Measurements from ENCODE around the gene SMURF1. TPM values are rescaled to one million over a fixed set of nuclear protein-coding genes. Genes with fewer than 3 reads are reported as not detected.

The SMURF1 gene
- total and polyA plus RNA-seq, 2 of the 8 experiments (the other 6 are each of a cell fraction or from before 2014, with no cell fraction given) = 9.6 to 24.5 TPM

GRCh38 chr7:99042957-99043356 lies 101.0 kb downstream of the SMURF1 start:
- Histone ChIP-seq H3K4me2 (ENCODE audit: insufficient read depth in 1 of 2, low read depth in 2 of 2, low read length in 2 of 2) (no peak overlapping the region), H3K18ac (ENCODE audit: extremely low read depth, low read length) (no peak overlapping the region), H4K91ac (replicated peaks; ENCODE audit: insufficient read length, low read length) (no peak overlapping the region), H3K23ac (ENCODE audit: insufficient read length) (no peak overlapping the region), H3K14ac (ENCODE audit: insufficient read length) (no peak overlapping the region), H4K20me1 (replicated peaks in 1 of 2; ENCODE audit: control insufficient read depth in 1 of 2, insufficient read depth in 2 of 2, low read length in 2 of 2) (peaks cover 2 to 5% of the 10 kb centered on the region in 2 experiments), H2AFZ (ENCODE audit: low read length) (no peak overlapping the region), H3K27me3 (replicated peaks in 1 of 4; ENCODE audit: control insufficient read depth in 3 of 4, extremely low read depth in 1 of 4, insufficient read depth in 3 of 4, low read length in 3 of 4) (no peaks in the 10 kb centered on the region), H3K4ac (replicated peaks; ENCODE audit: insufficient read length, low read depth, low read length) (no peak overlapping the region), H2BK12ac (ENCODE audit: low read depth, low read length) (no peak overlapping the region), H3K4me1 (replicated peaks in 1 of 4; ENCODE audit: control insufficient read depth in 3 of 4, insufficient read depth in 4 of 4, low read length in 3 of 4) (no peaks in the 10 kb centered on the region), H3K23me2 (ENCODE audit: low read depth, low read length) (no peaks in the 10 kb centered on the region), H2AK5ac (ENCODE audit: low read depth, low read length) (no peak overlapping the region), H3K79me1 (ENCODE audit: low read depth, low read length) (no peaks in the 10 kb centered on the region), H3K4me3 (ENCODE audit: extremely low read depth in 1 of 4, insufficient read depth in 2 of 4, low read depth in 3 of 4, low read length in 4 of 4) (no peak overlapping the region), H2BK5ac (ENCODE audit: low read depth, low read length) (no peak overlapping the region), H3K9ac (replicated peaks in 1 of 4; ENCODE audit: extremely low read depth in 1 of 4, low read depth in 3 of 4, low read length in 3 of 4) (no peak overlapping the region), H4K5ac (ENCODE audit: insufficient read length, low read depth, low read length) (no peak overlapping the region), H2BK20ac (ENCODE audit: low read length) (no peak overlapping the region), H3K9me3 (ENCODE audit: insufficient read depth in 2 of 2, low read depth in 1 of 2, low read length in 1 of 2) (no peaks in the 10 kb centered on the region), H3K79me2 (ENCODE audit: control insufficient read depth in 1 of 2, insufficient read depth in 2 of 2, low read length in 2 of 2) (no peaks in the 10 kb centered on the region), H4K8ac (ENCODE audit: extremely low read depth, insufficient read depth, low read length) (no peak overlapping the region), H2BK120ac (replicated peaks; ENCODE audit: low read depth, low read length) (no peak overlapping the region), H3K36me3 (ENCODE audit: control insufficient read depth in 2 of 4, insufficient read depth in 4 of 4, low read length in 3 of 4) (peaks cover 17 to 49% (median 36%) of the 10 kb centered on the region in 4 experiments), H3K27ac (ENCODE audit: low read depth, low read length) (no peak overlapping the region), H3K56ac (replicated peaks; ENCODE audit: insufficient read length, low read depth, low read length) (no peak overlapping the region), H2BK15ac (ENCODE audit: low read length) (no peak overlapping the region)
- TF ChIP-seq BRCA1 (IDR thresholded peaks at IDR 0.05; ENCODE audit: low read depth, low read length) = no peak
- TF ChIP-seq SIRT6 (IDR thresholded peaks at IDR 0.05; ENCODE audit: low read length) = no peak
- no peak for TF ChIP-seq ATF3 (IDR thresholded peaks at IDR 0.05; ENCODE audit: insufficient read depth, low read depth, low read length)
- no peak for TF ChIP-seq POLR2AphosphoS5 (IDR thresholded peaks at IDR 0.05; ENCODE audit: low read depth, low read length)
- TF ChIP-seq SIX5 (IDR thresholded peaks at IDR 0.05; ENCODE audit: low read depth, low read length) = no peak
- no peak for TF ChIP-seq CREB1 (IDR thresholded peaks at IDR 0.05)
- TF ChIP-seq FOSL1 (IDR thresholded peaks at IDR 0.05; ENCODE audit: insufficient read depth, low read depth, low read length) = no peak
- no peak for TF ChIP-seq ASH2L (IDR thresholded peaks at IDR 0.05; ENCODE audit: low read length)
- TF ChIP-seq POLR2A (IDR thresholded peaks at IDR 0.05; ENCODE audit: control extremely low read depth in 1 of 2, low read depth in 2 of 2, low read length in 2 of 2) = no peak
- no peak for TF ChIP-seq BCL11A (IDR thresholded peaks at IDR 0.05; ENCODE audit: low read depth in 2 of 2, low read length in 2 of 2)
- TF ChIP-seq KDM4A (IDR thresholded peaks at IDR 0.05; ENCODE audit: low read depth, low read length, severe bottlenecking) = no peak
- TF ChIP-seq CBX8 (IDR thresholded peaks at IDR 0.05; ENCODE audit: borderline replicate concordance, low read depth, low read length) = no peak
- TF ChIP-seq SP1 (IDR thresholded peaks at IDR 0.05; ENCODE audit: low read depth, low read length) = no peak
- POLR2A ChIA-PET (ENCODE audit: partially characterized antibody) = no interaction called here
- WGBS, 2 experiments (ENCODE audit: extremely low coverage in 1 of 2, insufficient coverage in 1 of 2, insufficient read length in 1 of 2, insufficient replicate concordance in 2 of 2, low coverage in 1 of 2, low lambda C conversion rate in 2 of 2, missing lambda C conversion rate in 1 of 2) = 93% methylated on average over 5 of the region's 5 CpGs; no CpG with 5 or more reads in 1 of the 2 experiments
- CTCF ChIA-PET (ENCODE audit: partially characterized antibody) = no interaction called here
- FAIRE-seq (no peak), DNase-seq (ENCODE audit: low read depth in 1 of 2, low spot score in 2 of 2) (no peak)

All from H1 (cell line).